NCI-H446 treated with DMSO at 0.1 percent for 48 hours (cell line): ENCODE data around the gene DNM3.
A peak's percentile ranks its signal among the peaks of the same experiment; 100 is the strongest.
"Not testable (repeated sequence)": the region's sequence is repeated elsewhere in the genome, so short reads cannot be mapped to it uniquely, and the experiment has no call there.

Source experiments
- DNase-seq: peaks from one replicate; lab custom pipeline; 2025; lab: John Stamatoyannopoulos, UW

The DNM3 gene

GRCh38 chr1:172425339-172425738 is 584.0 kb downstream of the DNM3 start:
- no peak for DNase-seq

- no peak for DNase-seq
These were observed 585.9 kb downstream of the DNM3 start for GRCh38 chr1:172427191-172427590.

- DNase-seq, result peak; percentile 70
These were observed 588.2 kb downstream of the DNM3 start for GRCh38 chr1:172429331-172430127.

GRCh38 chr1:172430128-172430454 is 588.8 kb downstream of the DNM3 start:
- DNase-seq, result no peak

GRCh38 chr1:172431204-172431603 is 589.9 kb downstream of the DNM3 start:
- DNase-seq, result no peak

- no peak for DNase-seq
These were observed 590.5 kb downstream of the DNM3 start for GRCh38 chr1:172431721-172432192.

GRCh38 chr1:172437183-172437582 is 595.9 kb downstream of the DNM3 start:
- DNase-seq, result not testable (repeated sequence)

- DNase-seq, result no peak
These were observed 601.1 kb downstream of the DNM3 start for GRCh38 chr1:172442404-172442803.

GRCh38 chr1:172442843-172443565 is 601.7 kb downstream of the DNM3 start:
- no peak for DNase-seq

- peak; percentile 81 for DNase-seq
These were observed 602.6 kb downstream of the DNM3 start, which contains the start of gene PIGC for GRCh38 chr1:172443666-172444453. Gene PIGC (minus strand): TSS chr1:172444069. CDS start chr1:172442622, 1,447 bp downstream.

GRCh38 chr1:172446547-172446946 is 605.2 kb downstream of the DNM3 start:
- DNase-seq, result no peak

GRCh38 chr1:172447641-172448040 is 606.3 kb downstream of the DNM3 start:
- no peak for DNase-seq

- no peak for DNase-seq
These were observed 607.8 kb downstream of the DNM3 start for GRCh38 chr1:172448995-172449584.

- peak; percentile 39 for DNase-seq
These were observed 608.6 kb downstream of the DNM3 start for GRCh38 chr1:172449585-172450523.

- DNase-seq, result no peak
These were observed 609.2 kb downstream of the DNM3 start for GRCh38 chr1:172450524-172450885.

GRCh38 chr1:172451002-172451443 is 609.7 kb downstream of the DNM3 start:
- DNase-seq, result no peak

GRCh38 chr1:172452536-172453152 is 611.3 kb downstream of the DNM3 start:
- DNase-seq, result no peak

- no peak for DNase-seq
These were observed 611.9 kb downstream of the DNM3 start for GRCh38 chr1:172453153-172453545.

- DNase-seq, result no peak
These were observed 612.3 kb downstream of the DNM3 start for GRCh38 chr1:172453607-172454006.

GRCh38 chr1:172455451-172455850 is 614.2 kb downstream of the DNM3 start:
- DNase-seq, result no peak
